ENCODE results near the gene CYTH1. TPM values are rescaled to one million over a fixed set of nuclear protein-coding genes. Genes with fewer than 3 reads are reported as not detected.

CYTH1 gene
- total RNA-seq (2021) (15.1 to 20.0 TPM (median 15.8 TPM) in 3 replicates), Bru-seq, nascent RNA (percentile 62 among the genes with signal in this experiment)
- long read RNA-seq, experiment 1, full-length matches to known transcripts: 42 of 65 reads
- long read RNA-seq, experiment 1, partial matches to known transcripts: 6 of 65 reads
- long read RNA-seq, experiment 1, other reads (novel, unspliced or antisense): 17 of 65 reads
- long read RNA-seq, experiment 2, full-length matches to known transcripts: 10 of 14 reads
- long read RNA-seq, experiment 2, partial matches to known transcripts: 1 of 14 reads
- long read RNA-seq, experiment 2, other reads (novel, unspliced or antisense): 3 of 14 reads
- long read RNA-seq, experiment 3, partial matches to known transcripts: 2 of 3 reads
- long read RNA-seq, experiment 3, other reads (novel, unspliced or antisense): 0 of 3 reads

GRCh38 chr17:78781893-78782304, at the start of gene CYTH1:
CYTH1 (minus strand) TSS chr17:78782273; CDS start chr17:78782223, 50 bp downstream.
- DNase-seq (ENCODE audit: low spot score): no peak
- ATAC-seq: peak; percentile 6; the same call in 1 of the 2 replicates
- peaks cover 3% of the 10 kb centered on the region; the same call in 1 of the 2 replicates for H3K27me3 Mint-ChIP-seq (ENCODE audit: low read depth)
- H3K27ac Mint-ChIP-seq: peak within 1 kb of the TSS; percentile 99
- no peaks in the 10 kb centered on the region for H3K9me3 Mint-ChIP-seq
- ChIA-PET POLR2A (no interaction called here), CTCF (interaction anchor here (1.2 kb wide), 1 partner anchor 84 kb away, joined by 3 read pairs; no protein-coding TSS in a partner anchor)
- H3K4me3 Mint-ChIP-seq: peak within 1 kb of the TSS; percentile 77
- TF ChIP-seq, protein P1, sequence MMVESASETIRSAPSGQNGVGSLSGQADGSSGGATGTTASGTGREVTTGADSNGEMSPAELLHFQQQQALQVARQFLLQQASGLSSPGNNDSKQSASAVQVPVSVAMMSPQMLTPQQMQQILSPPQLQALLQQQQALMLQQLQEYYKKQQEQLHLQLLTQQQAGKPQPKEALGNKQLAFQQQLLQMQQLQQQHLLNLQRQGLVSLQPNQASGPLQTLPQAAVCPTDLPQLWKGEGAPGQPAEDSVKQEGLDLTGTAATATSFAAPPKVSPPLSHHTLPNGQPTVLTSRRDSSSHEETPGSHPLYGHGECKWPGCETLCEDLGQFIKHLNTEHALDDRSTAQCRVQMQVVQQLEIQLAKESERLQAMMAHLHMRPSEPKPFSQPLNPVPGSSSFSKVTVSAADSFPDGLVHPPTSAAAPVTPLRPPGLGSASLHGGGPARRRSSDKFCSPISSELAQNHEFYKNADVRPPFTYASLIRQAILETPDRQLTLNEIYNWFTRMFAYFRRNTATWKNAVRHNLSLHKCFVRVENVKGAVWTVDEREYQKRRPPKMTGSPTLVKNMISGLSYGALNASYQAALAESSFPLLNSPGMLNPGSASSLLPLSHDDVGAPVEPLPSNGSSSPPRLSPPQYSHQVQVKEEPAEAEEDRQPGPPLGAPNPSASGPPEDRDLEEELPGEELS (CRISPR knock-in tag; IDR thresholded peaks at IDR 0.05): peak; percentile 51; the same call in 1 of the 2 replicates
- no peak for TF ChIP-seq TCF7 (CRISPR knock-in tag; IDR thresholded peaks at IDR 0.05; ENCODE audit: low read depth)
- TF ChIP-seq, protein P2, sequence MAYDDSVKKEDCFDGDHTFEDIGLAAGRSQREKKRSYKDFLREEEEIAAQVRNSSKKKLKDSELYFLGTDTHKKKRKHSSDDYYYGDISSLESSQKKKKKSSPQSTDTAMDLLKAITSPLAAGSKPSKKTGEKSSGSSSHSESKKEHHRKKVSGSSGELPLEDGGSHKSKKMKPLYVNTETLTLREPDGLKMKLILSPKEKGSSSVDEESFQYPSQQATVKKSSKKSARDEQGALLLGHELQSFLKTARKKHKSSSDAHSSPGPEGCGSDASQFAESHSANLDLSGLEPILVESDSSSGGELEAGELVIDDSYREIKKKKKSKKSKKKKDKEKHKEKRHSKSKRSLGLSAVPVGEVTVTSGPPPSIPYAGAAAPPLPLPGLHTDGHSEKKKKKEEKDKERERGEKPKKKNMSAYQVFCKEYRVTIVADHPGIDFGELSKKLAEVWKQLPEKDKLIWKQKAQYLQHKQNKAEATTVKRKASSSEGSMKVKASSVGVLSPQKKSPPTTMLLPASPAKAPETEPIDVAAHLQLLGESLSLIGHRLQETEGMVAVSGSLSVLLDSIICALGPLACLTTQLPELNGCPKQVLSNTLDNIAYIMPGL (CRISPR knock-in tag; IDR thresholded peaks at IDR 0.05): 0 out of 2 replicates have a peak, but pooled peaks have one; percentile 41
- peaks cover 19% of the 10 kb centered on the region for H3K4me1 Mint-ChIP-seq
- no peaks in the 10 kb centered on the region for H3K36me3 Mint-ChIP-seq

- CTCF ChIA-PET: no interaction called here
- peaks cover 85% of the 10 kb centered on the region for H3K36me3 Mint-ChIP-seq
- no peaks in the 10 kb centered on the region for H3K9me3 Mint-ChIP-seq
- no peaks in the 10 kb centered on the region for H3K27me3 Mint-ChIP-seq (ENCODE audit: low read depth)
- no peak for ATAC-seq
- no peak for TF ChIP-seq NR2C2 (CRISPR knock-in tag; IDR thresholded peaks at IDR 0.05)
- no peak for TF ChIP-seq ZNF138 (CRISPR knock-in tag; conservative IDR thresholded peaks at IDR 0.05)
- TF ChIP-seq OVOL2 (CRISPR knock-in tag; IDR thresholded peaks at IDR 0.05; ENCODE audit: borderline replicate concordance): no peak
- no peak for TF ChIP-seq FOXJ3 (CRISPR knock-in tag; IDR thresholded peaks at IDR 0.05; ENCODE audit: borderline replicate concordance)
- TF ChIP-seq, protein P3, sequence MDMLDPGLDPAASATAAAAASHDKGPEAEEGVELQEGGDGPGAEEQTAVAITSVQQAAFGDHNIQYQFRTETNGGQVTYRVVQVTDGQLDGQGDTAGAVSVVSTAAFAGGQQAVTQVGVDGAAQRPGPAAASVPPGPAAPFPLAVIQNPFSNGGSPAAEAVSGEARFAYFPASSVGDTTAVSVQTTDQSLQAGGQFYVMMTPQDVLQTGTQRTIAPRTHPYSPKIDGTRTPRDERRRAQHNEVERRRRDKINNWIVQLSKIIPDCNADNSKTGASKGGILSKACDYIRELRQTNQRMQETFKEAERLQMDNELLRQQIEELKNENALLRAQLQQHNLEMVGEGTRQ (CRISPR knock-in tag; IDR thresholded peaks at IDR 0.05): no peak
- TF ChIP-seq, protein P4, sequence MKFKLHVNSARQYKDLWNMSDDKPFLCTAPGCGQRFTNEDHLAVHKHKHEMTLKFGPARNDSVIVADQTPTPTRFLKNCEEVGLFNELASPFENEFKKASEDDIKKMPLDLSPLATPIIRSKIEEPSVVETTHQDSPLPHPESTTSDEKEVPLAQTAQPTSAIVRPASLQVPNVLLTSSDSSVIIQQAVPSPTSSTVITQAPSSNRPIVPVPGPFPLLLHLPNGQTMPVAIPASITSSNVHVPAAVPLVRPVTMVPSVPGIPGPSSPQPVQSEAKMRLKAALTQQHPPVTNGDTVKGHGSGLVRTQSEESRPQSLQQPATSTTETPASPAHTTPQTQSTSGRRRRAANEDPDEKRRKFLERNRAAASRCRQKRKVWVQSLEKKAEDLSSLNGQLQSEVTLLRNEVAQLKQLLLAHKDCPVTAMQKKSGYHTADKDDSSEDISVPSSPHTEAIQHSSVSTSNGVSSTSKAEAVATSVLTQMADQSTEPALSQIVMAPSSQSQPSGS (CRISPR knock-in tag; IDR thresholded peaks at IDR 0.05; ENCODE audit: borderline replicate concordance, low read depth): no peak
- TF ChIP-seq, protein P5, sequence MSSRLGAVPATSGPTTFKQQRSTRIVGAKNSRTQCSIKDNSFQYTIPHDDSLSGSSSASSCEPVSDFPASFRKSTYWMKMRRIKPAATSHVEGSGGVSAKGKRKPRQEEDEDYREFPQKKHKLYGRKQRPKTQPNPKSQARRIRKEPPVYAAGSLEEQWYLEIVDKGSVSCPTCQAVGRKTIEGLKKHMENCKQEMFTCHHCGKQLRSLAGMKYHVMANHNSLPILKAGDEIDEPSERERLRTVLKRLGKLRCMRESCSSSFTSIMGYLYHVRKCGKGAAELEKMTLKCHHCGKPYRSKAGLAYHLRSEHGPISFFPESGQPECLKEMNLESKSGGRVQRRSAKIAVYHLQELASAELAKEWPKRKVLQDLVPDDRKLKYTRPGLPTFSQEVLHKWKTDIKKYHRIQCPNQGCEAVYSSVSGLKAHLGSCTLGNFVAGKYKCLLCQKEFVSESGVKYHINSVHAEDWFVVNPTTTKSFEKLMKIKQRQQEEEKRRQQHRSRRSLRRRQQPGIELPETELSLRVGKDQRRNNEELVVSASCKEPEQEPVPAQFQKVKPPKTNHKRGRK (CRISPR knock-in tag; IDR thresholded peaks at IDR 0.05; ENCODE audit: borderline replicate concordance): no peak
- no peak for TF ChIP-seq ZNF423 (CRISPR knock-in tag; IDR thresholded peaks at IDR 0.05)
- TF ChIP-seq TEAD4 (CRISPR knock-in tag; IDR thresholded peaks at IDR 0.05): no peak
- no peak for TF ChIP-seq ZBTB21 (CRISPR knock-in tag; IDR thresholded peaks at IDR 0.05; ENCODE audit: borderline replicate concordance)
- no peak for TF ChIP-seq SMAD3 (CRISPR knock-in tag; IDR thresholded peaks at IDR 0.05; ENCODE audit: borderline replicate concordance)
- TF ChIP-seq GTF2I (CRISPR knock-in tag; conservative IDR thresholded peaks at IDR 0.05): no peak
- no peak for TF ChIP-seq CREM (CRISPR knock-in tag; IDR thresholded peaks at IDR 0.05)
- no peak for TF ChIP-seq NR1H2 (CRISPR knock-in tag; IDR thresholded peaks at IDR 0.05)
- TF ChIP-seq, protein P6, sequence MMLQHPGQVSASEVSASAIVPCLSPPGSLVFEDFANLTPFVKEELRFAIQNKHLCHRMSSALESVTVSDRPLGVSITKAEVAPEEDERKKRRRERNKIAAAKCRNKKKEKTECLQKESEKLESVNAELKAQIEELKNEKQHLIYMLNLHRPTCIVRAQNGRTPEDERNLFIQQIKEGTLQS (CRISPR knock-in tag; conservative IDR thresholded peaks at IDR 0.05): no peak
- TF ChIP-seq TP53 (CRISPR knock-in tag; IDR thresholded peaks at IDR 0.05): no peak
- no peak for TF ChIP-seq CBFB (CRISPR knock-in tag; IDR thresholded peaks at IDR 0.05; ENCODE audit: low read depth)
- no peak for DNase-seq (ENCODE audit: low spot score)
- POLR2A ChIA-PET: no interaction called here
- no peak overlapping the region for H3K4me3 Mint-ChIP-seq
- H3K4me1 Mint-ChIP-seq: no peaks in the 10 kb centered on the region
- no peak overlapping the region for H3K27ac Mint-ChIP-seq
These were observed 47.4 kb upstream of the CYTH1 start for GRCh38 chr17:78829477-78829876.

Measured in WTC11 (cell line).